Measurements from ENCODE around the gene MYCN.

DNA sequence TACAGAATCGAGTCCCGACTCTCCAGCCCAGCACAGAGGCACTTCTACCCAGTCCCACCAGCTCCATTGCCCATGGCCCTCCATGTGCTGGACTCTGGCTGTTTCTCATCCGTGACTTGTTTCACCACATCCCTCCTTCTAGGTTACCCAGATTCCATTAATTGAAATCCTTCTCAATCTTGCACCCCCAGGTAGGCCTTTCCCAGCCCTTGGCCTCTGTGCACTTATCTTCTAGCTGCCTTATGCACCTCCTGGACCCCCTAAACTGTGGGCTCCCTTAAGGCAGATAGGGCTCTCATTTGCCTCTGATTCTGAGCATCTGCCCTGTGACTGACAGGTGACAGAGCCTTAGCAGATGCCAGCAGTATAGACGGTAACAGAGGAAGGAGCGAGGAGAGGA lies 9.2 kb downstream of the MYCN start:
- TF ChIP-seq, protein P1, sequence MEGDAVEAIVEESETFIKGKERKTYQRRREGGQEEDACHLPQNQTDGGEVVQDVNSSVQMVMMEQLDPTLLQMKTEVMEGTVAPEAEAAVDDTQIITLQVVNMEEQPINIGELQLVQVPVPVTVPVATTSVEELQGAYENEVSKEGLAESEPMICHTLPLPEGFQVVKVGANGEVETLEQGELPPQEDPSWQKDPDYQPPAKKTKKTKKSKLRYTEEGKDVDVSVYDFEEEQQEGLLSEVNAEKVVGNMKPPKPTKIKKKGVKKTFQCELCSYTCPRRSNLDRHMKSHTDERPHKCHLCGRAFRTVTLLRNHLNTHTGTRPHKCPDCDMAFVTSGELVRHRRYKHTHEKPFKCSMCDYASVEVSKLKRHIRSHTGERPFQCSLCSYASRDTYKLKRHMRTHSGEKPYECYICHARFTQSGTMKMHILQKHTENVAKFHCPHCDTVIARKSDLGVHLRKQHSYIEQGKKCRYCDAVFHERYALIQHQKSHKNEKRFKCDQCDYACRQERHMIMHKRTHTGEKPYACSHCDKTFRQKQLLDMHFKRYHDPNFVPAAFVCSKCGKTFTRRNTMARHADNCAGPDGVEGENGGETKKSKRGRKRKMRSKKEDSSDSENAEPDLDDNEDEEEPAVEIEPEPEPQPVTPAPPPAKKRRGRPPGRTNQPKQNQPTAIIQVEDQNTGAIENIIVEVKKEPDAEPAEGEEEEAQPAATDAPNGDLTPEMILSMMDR (conservative IDR thresholded peaks at IDR 0.05 in 1 of 2, IDR thresholded peaks at IDR 0.05 in 1 of 2; ENCODE audit: low read depth in 1 of 2, low read length in 2 of 2) = no peak
- TF ChIP-seq EZH2 (IDR thresholded peaks at IDR 0.05; ENCODE audit: low read length, missing control alignments) = no peak

Measured in fibroblast of lung (primary cell).